Pancreas (tissue), 10 donors: ENCODE data around the gene GRIN2A. TPM values are rescaled to one million over a fixed set of nuclear protein-coding genes. Genes with fewer than 3 reads are reported as not detected.

Experiments used
- ATAC-seq, 4 donors: fragments of 200-7000 bp; cut with Tn5 transposase; one replicate each; pipeline versions ENCODE4 v1.8.0 to v1.9.1; 2020; ENCODE audit warnings: mild to moderate bottlenecking in 4 of 4, moderate library complexity in 4 of 4
- DNase-seq, 6 donors: peaks; one replicate each; pipeline ENCODE4 v3.0.0-alpha.2; 2020
- FAIRE-seq: peaks from 2 replicates; lab custom pipeline; 2012; peaks lifted over from hg19 to GRCh38; lab: Jason Lieb, UNC
- H3K27ac ChIP-seq, 4 donors: fragments of 200-600 bp; sonication (generic); 1 replicate in 3 of 4; 2 replicates in 1 of 4; pipeline versions ENCODE4 v1.5.0 to v1.8.0; 2020
- H3K27me3 ChIP-seq, 4 donors: fragments of 200-600 bp; one replicate each; pipeline ENCODE4 v1.8.0; 2021
- H3K36me3 ChIP-seq, 3 donors: fragments of 200-600 bp; sonication (generic) in 1 of 3; one replicate each; pipeline versions ENCODE4 v1.5.0 to v1.8.0; 2020 to 2021
- H3K4me1 ChIP-seq, 3 donors: fragments of 200-600 bp; one replicate each; pipeline ENCODE4 v1.8.0; 2021
- H3K4me3 ChIP-seq, 4 donors: fragments of 200-600 bp; sonication (generic) in 2 of 4; one replicate each; pipeline versions ENCODE4 v1.5.0 to v1.8.0; 2020 to 2021
- H3K9me3 ChIP-seq, 4 donors: fragments of 200-600 bp; one replicate each; pipeline ENCODE4 v1.8.0; 2021
- WGBS, 2 donors: extraction: QIAGEN DNeasy Blood & Tissue Kit; methylation state at CpG; one replicate each; pipeline ENCODE4 v1.1.7; 2013; 5-methylcytosine and 5-hydroxymethylcytosine counted together
- intact Hi-C, 3 donors: fragments of 100-400 bp; cut with DNase I; formaldehyde crosslinking; loops; one replicate each; pipeline versions ENCODE4 v1.11.1 to v1.14.2; 2022
- polyA plus RNA-seq, 2 donors: library from polyadenylated mRNA; stranded (reverse); fragments of 200-250 nt; gene quantifications; one replicate each; pipeline ENCODE4 v1.2.3, GENCODE V29; 2013
- total RNA-seq, 6 donors: library from RNA; stranded (reverse); fragmentation: NEBNext Ultra II Directional in 4 of 6; extraction: Animal tissue kit (Norgen Biotek cat#: 25700) in 4 of 6; gene quantifications; one replicate each; pipeline versions ENCODE4 v1.2.1 to v1.2.4, GENCODE V29; 2021 to 2023
- TF ChIP-seq, protein P1 (sequence below), 4 donors: fragments of 200-600 bp; sonication (generic) in 3 of 4; IDR thresholded peaks; one replicate each; pipeline versions ENCODE4 v1.5.0 to v1.8.0; 2021; ENCODE audit warnings: antibody characterized with exemption in 4 of 4
- donor health status: healthy with polysubstance abuse.
- donor health status: DM: no; HTN: no; CAD: no; lungs with moderate emphysema.
- donor health status: DM: no; HTN: no; CAD: no.
- donor health status: control.
- donor health status: control.
- donor health status: Bipolar disorder and iron deficiency.
- donor health status: DM: yes; HTN: yes; CAD: no.
- donor health status: DM: no; HTN: no; CAD: no.
- donor health status: DM: no; HTN: no; CAD: no.
- donor health status: DM: yes; HTN: yes; CAD: no.

Gene GRIN2A
- total and polyA plus RNA-seq, 8 donors, result 0.09 to 2.2 (median 0.32) TPM

DNA sequence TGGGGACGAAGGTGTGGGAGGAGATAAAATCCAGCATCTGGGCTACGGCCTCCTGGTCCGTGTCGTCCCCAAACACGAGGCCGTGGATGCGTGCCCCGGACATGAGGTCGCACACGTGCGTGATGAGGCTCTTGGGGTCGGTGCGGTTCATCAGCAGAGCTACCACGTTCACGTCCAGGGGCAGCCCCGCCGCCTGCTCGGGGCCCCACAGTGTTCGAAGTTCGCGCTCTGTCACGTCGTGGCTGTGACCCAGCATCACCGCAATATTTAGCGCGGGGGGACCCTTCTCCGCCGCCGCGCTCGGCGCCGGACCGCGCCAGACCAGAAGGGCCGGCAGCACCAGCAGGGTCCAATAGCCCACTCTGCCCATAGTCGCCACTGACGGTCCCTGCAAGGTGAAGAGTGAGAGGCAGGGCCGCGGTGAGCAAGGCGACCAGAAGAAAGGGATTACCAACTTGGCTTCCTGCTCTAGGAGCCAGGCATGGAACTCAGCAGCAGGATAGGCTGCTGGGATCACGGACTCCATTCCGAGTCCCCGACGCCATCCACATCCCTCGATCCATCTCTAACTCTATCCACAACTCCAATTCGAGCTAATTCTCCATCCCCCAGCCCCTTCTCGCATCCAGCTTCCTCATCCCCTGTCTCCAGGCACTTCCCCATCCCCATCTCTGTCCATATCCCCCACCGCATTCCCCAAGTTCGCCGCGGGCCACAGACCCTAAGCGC lies 2.0 kb downstream of the GRIN2A start:
- TF ChIP-seq, protein P1, sequence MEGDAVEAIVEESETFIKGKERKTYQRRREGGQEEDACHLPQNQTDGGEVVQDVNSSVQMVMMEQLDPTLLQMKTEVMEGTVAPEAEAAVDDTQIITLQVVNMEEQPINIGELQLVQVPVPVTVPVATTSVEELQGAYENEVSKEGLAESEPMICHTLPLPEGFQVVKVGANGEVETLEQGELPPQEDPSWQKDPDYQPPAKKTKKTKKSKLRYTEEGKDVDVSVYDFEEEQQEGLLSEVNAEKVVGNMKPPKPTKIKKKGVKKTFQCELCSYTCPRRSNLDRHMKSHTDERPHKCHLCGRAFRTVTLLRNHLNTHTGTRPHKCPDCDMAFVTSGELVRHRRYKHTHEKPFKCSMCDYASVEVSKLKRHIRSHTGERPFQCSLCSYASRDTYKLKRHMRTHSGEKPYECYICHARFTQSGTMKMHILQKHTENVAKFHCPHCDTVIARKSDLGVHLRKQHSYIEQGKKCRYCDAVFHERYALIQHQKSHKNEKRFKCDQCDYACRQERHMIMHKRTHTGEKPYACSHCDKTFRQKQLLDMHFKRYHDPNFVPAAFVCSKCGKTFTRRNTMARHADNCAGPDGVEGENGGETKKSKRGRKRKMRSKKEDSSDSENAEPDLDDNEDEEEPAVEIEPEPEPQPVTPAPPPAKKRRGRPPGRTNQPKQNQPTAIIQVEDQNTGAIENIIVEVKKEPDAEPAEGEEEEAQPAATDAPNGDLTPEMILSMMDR (IDR thresholded peaks at IDR 0.05), result no peak
- no peak for ATAC-seq
- DNase-seq, result peak in 1 of 6 donors; percentile 46
- Histone ChIP-seq H3K9me3 (no peaks in the 10 kb centered on the region), H3K27ac (no peak overlapping the region), H3K4me1 (no peaks in the 10 kb centered on the region), H3K36me3 (no peaks in the 10 kb centered on the region), H3K27me3 (peaks cover 0 to 25% (median 2%) of the 10 kb centered on the region in 4 donors), H3K4me3 (no peak overlapping the region)
- FAIRE-seq, result no peak
- intact Hi-C loops, result loop anchor here in 1 of 3 donors (5.0 kb wide), 2 partner anchors 923 to 1023 kb away; no protein-coding TSS in a partner anchor
- 34 to 39% methylated on average over 50 to 53 of the region's 53 CpGs for WGBS, 2 donors

DNA sequence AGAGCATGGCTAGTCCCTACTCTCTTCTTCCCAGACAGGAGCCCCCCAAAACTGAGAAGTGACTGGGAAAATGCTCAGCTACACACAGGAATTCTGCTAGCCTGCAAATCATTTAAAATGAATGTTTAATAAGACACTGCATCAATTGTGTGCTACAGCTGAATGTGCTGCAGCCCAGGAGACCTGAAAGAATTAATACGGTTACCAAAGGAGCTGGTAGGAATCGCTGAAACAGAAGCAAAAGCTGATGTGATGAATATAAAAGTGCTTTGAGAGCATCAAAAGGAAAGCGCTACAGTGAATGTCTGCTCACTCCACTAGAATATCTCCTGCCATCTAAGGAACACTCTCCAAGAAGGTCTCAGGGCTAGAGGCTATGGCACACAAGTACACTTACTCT lies 3.7 kb downstream of the GRIN2A start:
- Histone ChIP-seq H3K4me3 (no peak overlapping the region), H3K27me3 (peaks cover 0 to 19% (median 2%) of the 10 kb centered on the region in 4 donors), H3K36me3 (no peaks in the 10 kb centered on the region), H3K27ac (no peak overlapping the region), H3K9me3 (no peaks in the 10 kb centered on the region), H3K4me1 (no peaks in the 10 kb centered on the region)
- WGBS, 2 donors, result 58 to 67% methylated on average over 3 of the region's 3 CpGs
- no peak for ATAC-seq
- FAIRE-seq, result no peak
- TF ChIP-seq, protein P1 (IDR thresholded peaks at IDR 0.05), result no peak
- intact Hi-C loops, result loop anchor here in 1 of 3 donors (5.0 kb wide), 1 partner anchor 921 kb away; no protein-coding TSS in a partner anchor
- DNase-seq, result no peak

DNA sequence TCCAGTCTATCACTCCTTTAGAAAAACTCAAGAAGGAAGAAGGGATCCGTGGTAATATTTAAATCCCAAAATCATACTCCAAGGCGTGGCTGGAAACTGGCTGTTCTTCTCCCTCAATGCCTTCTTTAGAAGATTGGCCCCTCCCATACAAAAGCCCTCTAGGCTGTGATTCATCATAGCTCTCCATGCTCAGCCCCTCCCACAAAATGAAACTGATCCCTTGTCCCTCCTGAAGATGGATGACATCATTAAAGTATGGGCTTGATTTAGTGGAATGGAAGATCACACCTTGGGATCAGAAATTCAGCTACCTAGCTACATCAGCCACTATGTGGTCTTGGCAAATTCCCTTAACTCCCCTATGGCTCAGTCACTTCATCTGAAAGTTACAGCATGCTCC lies 4.1 kb downstream of the GRIN2A start:
- DNase-seq, result no peak
- intact Hi-C loops, result loop anchor here in 1 of 3 donors (5.0 kb wide), 1 partner anchor 921 kb away; no protein-coding TSS in a partner anchor
- Histone ChIP-seq H3K9me3 (no peaks in the 10 kb centered on the region), H3K36me3 (no peaks in the 10 kb centered on the region), H3K27me3 (peaks cover 0 to 19% (median 2%) of the 10 kb centered on the region in 4 donors), H3K4me1 (no peaks in the 10 kb centered on the region), H3K4me3 (no peak overlapping the region), H3K27ac (no peak overlapping the region)
- no peak for ATAC-seq
- 64 to 71% methylated on average over 2 of the region's 2 CpGs for WGBS, 2 donors
- FAIRE-seq, result no peak
- TF ChIP-seq, protein P1 (IDR thresholded peaks at IDR 0.05), result no peak

DNA sequence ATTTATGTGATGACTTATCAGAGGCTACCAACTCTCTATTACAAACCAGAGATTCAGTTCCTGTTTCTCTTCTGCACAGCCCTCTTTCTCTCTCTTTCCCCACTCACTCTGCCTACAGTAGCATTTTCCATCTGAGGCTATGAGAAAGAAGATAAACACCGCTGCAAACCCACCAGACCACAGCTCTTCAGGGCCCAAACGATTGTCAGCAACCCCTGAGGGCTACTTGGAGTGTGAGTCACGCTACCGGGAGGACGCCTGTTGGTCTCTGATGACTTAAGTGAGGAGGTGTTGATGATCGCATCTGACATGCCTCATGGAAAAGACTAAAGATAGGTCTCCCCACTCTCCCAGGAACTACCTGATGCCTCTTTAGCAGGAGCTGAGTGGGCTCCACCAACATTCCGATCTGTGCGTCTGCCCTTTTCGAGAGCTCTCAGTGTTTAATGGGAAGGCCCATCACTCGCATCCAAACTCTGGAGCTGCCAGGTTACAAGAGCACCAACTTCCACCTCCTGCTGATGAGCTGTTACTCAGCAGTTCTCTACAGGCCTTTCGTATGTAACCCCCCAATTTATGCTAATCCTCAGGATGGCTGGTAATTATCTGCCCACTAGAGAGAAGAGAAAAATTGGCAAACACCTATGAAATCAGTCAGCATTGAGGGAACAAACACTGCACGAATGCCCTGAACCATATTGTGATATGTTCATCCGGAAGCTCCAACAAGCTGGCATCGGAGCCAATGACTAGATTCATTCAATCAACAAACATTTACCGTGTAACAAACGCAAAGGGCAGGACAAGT lies 9.2 kb downstream of the GRIN2A start:
- Histone ChIP-seq H3K4me1 (no peaks in the 10 kb centered on the region), H3K9me3 (no peaks in the 10 kb centered on the region), H3K27ac (no peak overlapping the region), H3K4me3 (no peak overlapping the region), H3K27me3 (no peaks in the 10 kb centered on the region), H3K36me3 (no peaks in the 10 kb centered on the region)
- DNase-seq, result no peak
- intact Hi-C loops, result no loop called here
- ATAC-seq, result no peak
- no peak for FAIRE-seq
- 88 to 89% methylated on average over 16 of the region's 16 CpGs for WGBS, 2 donors
- TF ChIP-seq, protein P1 (IDR thresholded peaks at IDR 0.05), result no peak
